SK-N-SH (cell line): Measurements from ENCODE around the gene ORM1. TPM values are rescaled to one million over a fixed set of nuclear protein-coding genes. Genes with fewer than 3 reads are reported as not detected.
A peak's percentile ranks its signal among the peaks of the same experiment; 100 is the strongest.

Experiments used
- CTCF ChIA-PET: fragments of 300-600, 350-600 bp; formaldehyde crosslinking; extraction: SDS; loops from one replicate; lab custom pipeline; 2021; lab: Yijun Ruan, JAX
- POLR2A ChIA-PET: fragments of 350-600 bp; sonication (Branson Sonifier 250); formaldehyde crosslinking; extraction: SDS; loops from one replicate; lab custom pipeline; 2020; ENCODE audit warnings: antibody characterized with exemption, inconsistent platforms; lab: Yijun Ruan, JAX
- DNase-seq: peaks from one replicate; pipeline ENCODE4 v3.0.0; 2012
- H2AFZ ChIP-seq: fragments of 200-600 bp; sonication (generic); 2 replicates; pipeline ENCODE4 v1.8.1; 2016; ENCODE audit warnings: antibody characterized with exemption, mild to moderate bottlenecking, low read depth
- H3F3A ChIP-seq: fragments of 200-600 bp; sonication (generic); replicated peaks from 2 replicates; pipeline ENCODE3; 2016; ENCODE audit warnings: antibody characterized with exemption, mild to moderate bottlenecking; ENCODE audit not compliant: insufficient read depth
- H3K27ac ChIP-seq, 2 experiments: fragments of 200-500 bp in 1 of 2; fragments of 200-600 bp in 1 of 2; sonication (Bioruptor generic) in 1 of 2; sonication (generic), shearing (Covaris generic) in 1 of 2; 2 replicates each; pipeline versions ENCODE4 v1.5.1 to v1.6.1; 2014 to 2016; ENCODE audit warnings: low read depth in 2 of 2, inconsistent platforms in 1 of 2, low read length in 1 of 2, mild to moderate bottlenecking in 1 of 2, mixed read lengths in 1 of 2
- H3K27me3 ChIP-seq: fragments of 200-600 bp; sonication (generic), shearing (Covaris generic); 2 replicates; pipeline ENCODE4 v1.6.1; 2016; ENCODE audit warnings: mixed run types; ENCODE audit not compliant: insufficient read depth
- H3K36me3 ChIP-seq, 2 experiments: fragments of 200-500 bp in 1 of 2; fragments of 200-600 bp in 1 of 2; sonication (Bioruptor generic) in 1 of 2; sonication (generic) in 1 of 2; replicated peaks in 1 of 2; 2 replicates each; pipeline versions ENCODE3 to v1.5.1; 2014 to 2016; ENCODE audit warnings: low read length in 1 of 2, mild to moderate bottlenecking in 1 of 2; ENCODE audit not compliant: insufficient read depth in 2 of 2, control insufficient read depth in 1 of 2
- H3K4me1 ChIP-seq, 2 experiments: fragments of 200-500 bp in 1 of 2; fragments of 200-600 bp in 1 of 2; sonication (Bioruptor generic) in 1 of 2; sonication (generic), shearing (Covaris generic) in 1 of 2; 2 replicates each; pipeline versions ENCODE4 v1.5.1 to v1.6.1; 2014 to 2016; ENCODE audit warnings: low read depth in 1 of 2, low read length in 1 of 2, mixed run types in 1 of 2; ENCODE audit not compliant: insufficient read depth in 2 of 2, control insufficient read depth in 1 of 2
- H3K4me2 ChIP-seq: fragments of 200-600 bp; sonication (generic), shearing (Covaris generic); 2 replicates; pipeline ENCODE4 v1.6.1; 2017; ENCODE audit warnings: mixed run types
- H3K4me3 ChIP-seq, 2 experiments: fragments of 200-500 bp in 1 of 2; fragments of 200-600 bp in 1 of 2; sonication (Bioruptor generic) in 1 of 2; sonication (generic), shearing (Covaris generic) in 1 of 2; 2 replicates each; pipeline versions ENCODE4 v1.5.1 to v1.8.1; 2014 to 2016; ENCODE audit warnings: low read depth in 2 of 2, inconsistent platforms in 1 of 2, low read length in 1 of 2, mild to moderate bottlenecking in 1 of 2, mixed read lengths in 1 of 2, moderate library complexity in 1 of 2
- H3K79me2 ChIP-seq: fragments of 200-600 bp; sonication (generic); 2 replicates; pipeline ENCODE4 v1.8.1; 2017; ENCODE audit warnings: mild to moderate bottlenecking; ENCODE audit not compliant: insufficient read depth
- H3K9ac ChIP-seq: fragments of 200-600 bp; sonication (generic); 2 replicates; pipeline ENCODE4 v1.6.1; 2017; ENCODE audit warnings: mixed run types
- H3K9me2 ChIP-seq: fragments of 200-600 bp; sonication (generic); 2 replicates; pipeline ENCODE4 v1.6.1; 2017; ENCODE audit warnings: mixed run types
- H3K9me3 ChIP-seq: fragments of 200-600 bp; sonication (generic); 2 replicates; pipeline ENCODE4 v1.6.1; 2017; ENCODE audit warnings: mixed run types, mild to moderate bottlenecking, moderate library complexity
- H4K20me1 ChIP-seq: fragments of 200-600 bp; sonication (generic); 2 replicates; pipeline ENCODE4 v1.6.1; 2017; ENCODE audit warnings: mild to moderate bottlenecking, mixed run types; ENCODE audit not compliant: insufficient read depth
- CHD2 ChIP-seq: fragments of 150-350 bp; IDR thresholded peaks from 2 replicates; pipeline ENCODE4 v1.6.1; 2018; ENCODE audit warnings: low read length; ENCODE audit not compliant: partially characterized antibody
- EP300 ChIP-seq, 2 experiments: IDR thresholded peaks; 2 replicates each; pipeline versions ENCODE4 v1.4.0 to v1.6.1; 2012; ENCODE audit warnings: borderline replicate concordance in 1 of 2, low read depth in 1 of 2, low read length in 1 of 2
- EZH2phosphoT487 ChIP-seq: fragments of 200-600 bp; sonication (generic); IDR thresholded peaks from 2 replicates; pipeline ENCODE4 v1.6.1; 2017; ENCODE audit warnings: low read depth, mixed run types, mild to moderate bottlenecking, antibody characterized with exemption, moderate library complexity, borderline replicate concordance
- FOSL2 ChIP-seq: IDR thresholded peaks from 2 replicates; pipeline ENCODE4 v1.4.0; 2012; ENCODE audit warnings: low read depth, mild to moderate bottlenecking, moderate library complexity, borderline replicate concordance
- FOXM1 ChIP-seq: IDR thresholded peaks from 2 replicates; pipeline ENCODE4 v1.4.0; 2012; ENCODE audit warnings: low read depth, mild to moderate bottlenecking
- GABPA ChIP-seq: IDR thresholded peaks from 2 replicates; pipeline ENCODE4 v1.4.0; 2012; ENCODE audit warnings: low read depth, mild to moderate bottlenecking
- GATA2 ChIP-seq: sonication (generic); formaldehyde crosslinking; IDR thresholded peaks from 2 replicates; pipeline ENCODE4 v1.5.0; 2020; ENCODE audit warnings: mild to moderate bottlenecking, missing genetic modification reagents
- JUND ChIP-seq: IDR thresholded peaks from 2 replicates; pipeline ENCODE4 v1.4.0; 2012
- MXI1 ChIP-seq: IDR thresholded peaks from 2 replicates; pipeline ENCODE4 v1.6.1; 2012; ENCODE audit warnings: mild to moderate bottlenecking, low read depth, low read length, improper control_type of control experiment
- NRF1 ChIP-seq: IDR thresholded peaks from 2 replicates; pipeline ENCODE4 v1.6.1; 2012; ENCODE audit warnings: low read depth, mild to moderate bottlenecking, low read length
- POLR2AphosphoS5 ChIP-seq: IDR thresholded peaks from 2 replicates; pipeline ENCODE4 v1.6.1; 2012; ENCODE audit warnings: low read depth, low read length
- RCOR1 ChIP-seq: fragments of 150-350 bp; IDR thresholded peaks from 2 replicates; pipeline ENCODE4 v1.6.1; 2017; ENCODE audit warnings: antibody characterized with exemption, low read length
- RXRA ChIP-seq: IDR thresholded peaks from 2 replicates; pipeline ENCODE4 v1.4.0; 2012; ENCODE audit warnings: low read depth, mild to moderate bottlenecking, borderline replicate concordance
- SMC3 ChIP-seq: IDR thresholded peaks from 2 replicates; pipeline ENCODE4 v1.6.1; 2012; ENCODE audit warnings: low read depth, low read length, improper control_type of control experiment
- TAF1 ChIP-seq: IDR thresholded peaks from 2 replicates; pipeline ENCODE4 v1.6.1; 2012; ENCODE audit warnings: low read depth, mild to moderate bottlenecking, low read length, moderate library complexity, borderline replicate concordance
- TCF12 ChIP-seq: IDR thresholded peaks from 2 replicates; pipeline ENCODE4 v1.4.0; 2012
- TEAD4 ChIP-seq: IDR thresholded peaks from 2 replicates; pipeline ENCODE4 v1.4.0; 2012; ENCODE audit warnings: mild to moderate bottlenecking, borderline replicate concordance; ENCODE audit not compliant: insufficient read depth
- YY1 ChIP-seq: IDR thresholded peaks from 2 replicates; pipeline ENCODE4 v1.4.0; 2012; ENCODE audit warnings: low read depth, mild to moderate bottlenecking
- WGBS: methylation state at CpG from one replicate; pipeline ENCODE4 v1.1.6; 2017; ENCODE audit warnings: low lambda C conversion rate; 5-methylcytosine and 5-hydroxymethylcytosine counted together
- polyA plus RNA-seq, 3 experiments: library from polyadenylated mRNA; depleted of rRNA; stranded (reverse); fragments of >200 nt; gene quantifications; 2 replicates each; pipeline ENCODE4 v1.2.3, GENCODE V29; 2012
- TF ChIP-seq, protein P1 (sequence below): fragments of 200-600 bp; sonication (generic); IDR thresholded peaks from 2 replicates; pipeline ENCODE4 v1.6.1; 2017; ENCODE audit warnings: antibody characterized with exemption, mild to moderate bottlenecking, moderate library complexity
- TF ChIP-seq, protein P2 (sequence below): fragments of 150-350 bp; IDR thresholded peaks from 2 replicates; pipeline ENCODE4 v1.6.1; 2017; ENCODE audit warnings: antibody characterized with exemption, low read length, low read depth, borderline replicate concordance
- TF ChIP-seq, protein P3 (sequence below): fragments of 150-350 bp; IDR thresholded peaks from 2 replicates; pipeline ENCODE4 v1.6.1; 2016; ENCODE audit warnings: mild to moderate bottlenecking, low read depth, low read length
- TF ChIP-seq, protein P4 (sequence below): IDR thresholded peaks from 2 replicates; pipeline ENCODE4 v1.4.0; 2012; ENCODE audit warnings: low read depth, borderline replicate concordance
- TF ChIP-seq, protein P5 (sequence below): IDR thresholded peaks from 2 replicates; pipeline ENCODE4 v1.4.0; 2012; ENCODE audit warnings: low read depth
- TF ChIP-seq, protein P6 (sequence below): IDR thresholded peaks from 2 replicates; pipeline ENCODE4 v1.6.1; 2012; ENCODE audit warnings: mild to moderate bottlenecking, low read depth, low read length, moderate library complexity

ORM1 gene
- polyA plus RNA-seq, 1 of the 3 experiments (the other 2 are of a cell fraction), result not detected

DNA sequence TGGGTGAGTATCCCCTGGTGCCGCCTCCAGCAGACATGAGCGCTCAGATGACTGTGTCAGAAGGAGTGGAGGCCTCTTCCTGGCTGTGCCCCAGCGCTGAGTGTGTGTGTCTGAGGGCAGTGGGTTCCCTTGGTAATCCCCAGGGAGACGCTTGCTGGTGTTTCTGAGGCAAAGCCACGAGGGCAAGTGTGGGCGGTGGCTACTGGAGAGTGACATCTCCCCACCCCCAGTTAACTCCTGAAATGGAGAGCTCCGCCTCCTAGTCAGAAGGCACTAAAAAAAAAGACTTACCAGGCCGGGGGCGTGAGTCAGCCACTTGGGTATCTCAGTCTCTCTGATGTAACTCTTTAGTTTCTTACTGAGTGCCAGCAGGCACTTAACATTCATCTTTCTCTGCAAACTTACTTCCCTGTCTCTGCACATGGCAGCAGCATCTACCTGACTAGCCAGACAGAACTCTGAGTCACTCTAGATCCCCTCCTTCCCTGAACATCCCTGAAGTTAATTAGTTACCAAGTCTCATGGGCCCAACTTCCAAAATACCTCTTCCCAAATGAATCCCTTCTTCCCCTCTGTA is 26.1 kb downstream of the ORM1 start:
- H3K9me3 ChIP-seq, result no peaks in the 10 kb centered on the region
- peaks cover 10% of the 10 kb centered on the region for H3F3A ChIP-seq
- peak overlapping the region; percentile 76 for H2AFZ ChIP-seq
- H3K27me3 ChIP-seq, result no peaks in the 10 kb centered on the region
- H3K4me1 ChIP-seq, result peaks cover 0 to 15% of the 10 kb centered on the region in 2 experiments; a peak in 3 of 4 replicates
- ChIA-PET CTCF (no interaction called here), POLR2A (no interaction called here)
- H3K4me3 ChIP-seq, result no peak overlapping the region
- H3K27ac ChIP-seq, result peak overlapping the region in 1 of 2 experiments; percentile 85; a peak in 2 of 4 replicates
- H3K9me2 ChIP-seq, result no peaks in the 10 kb centered on the region
- no peaks in the 10 kb centered on the region for H3K79me2 ChIP-seq
- no peak for DNase-seq
- 7% methylated on average over 6 of the region's 9 CpGs for WGBS
- no peaks in the 10 kb centered on the region for H4K20me1 ChIP-seq
- peak overlapping the region; percentile 42; the same call in 1 of the 2 replicates for H3K9ac ChIP-seq
- H3K36me3 ChIP-seq, result no peaks in the 10 kb centered on the region
- H3K4me2 ChIP-seq, result peak overlapping the region; percentile 59
- TF ChIP-seq TEAD4, result no peak
- TF ChIP-seq, protein P1, sequence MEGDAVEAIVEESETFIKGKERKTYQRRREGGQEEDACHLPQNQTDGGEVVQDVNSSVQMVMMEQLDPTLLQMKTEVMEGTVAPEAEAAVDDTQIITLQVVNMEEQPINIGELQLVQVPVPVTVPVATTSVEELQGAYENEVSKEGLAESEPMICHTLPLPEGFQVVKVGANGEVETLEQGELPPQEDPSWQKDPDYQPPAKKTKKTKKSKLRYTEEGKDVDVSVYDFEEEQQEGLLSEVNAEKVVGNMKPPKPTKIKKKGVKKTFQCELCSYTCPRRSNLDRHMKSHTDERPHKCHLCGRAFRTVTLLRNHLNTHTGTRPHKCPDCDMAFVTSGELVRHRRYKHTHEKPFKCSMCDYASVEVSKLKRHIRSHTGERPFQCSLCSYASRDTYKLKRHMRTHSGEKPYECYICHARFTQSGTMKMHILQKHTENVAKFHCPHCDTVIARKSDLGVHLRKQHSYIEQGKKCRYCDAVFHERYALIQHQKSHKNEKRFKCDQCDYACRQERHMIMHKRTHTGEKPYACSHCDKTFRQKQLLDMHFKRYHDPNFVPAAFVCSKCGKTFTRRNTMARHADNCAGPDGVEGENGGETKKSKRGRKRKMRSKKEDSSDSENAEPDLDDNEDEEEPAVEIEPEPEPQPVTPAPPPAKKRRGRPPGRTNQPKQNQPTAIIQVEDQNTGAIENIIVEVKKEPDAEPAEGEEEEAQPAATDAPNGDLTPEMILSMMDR, result no peak
- TF ChIP-seq, protein P2, sequence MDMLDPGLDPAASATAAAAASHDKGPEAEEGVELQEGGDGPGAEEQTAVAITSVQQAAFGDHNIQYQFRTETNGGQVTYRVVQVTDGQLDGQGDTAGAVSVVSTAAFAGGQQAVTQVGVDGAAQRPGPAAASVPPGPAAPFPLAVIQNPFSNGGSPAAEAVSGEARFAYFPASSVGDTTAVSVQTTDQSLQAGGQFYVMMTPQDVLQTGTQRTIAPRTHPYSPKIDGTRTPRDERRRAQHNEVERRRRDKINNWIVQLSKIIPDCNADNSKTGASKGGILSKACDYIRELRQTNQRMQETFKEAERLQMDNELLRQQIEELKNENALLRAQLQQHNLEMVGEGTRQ, result no peak
- TF ChIP-seq TAF1, result peak; percentile 13; the same call in 1 of the 2 replicates
- peak; percentile 25; the same call in 1 of the 2 replicates for TF ChIP-seq POLR2AphosphoS5
- TF ChIP-seq RXRA, result no peak; the same call in 1 of the 2 replicates
- TF ChIP-seq, protein P3, sequence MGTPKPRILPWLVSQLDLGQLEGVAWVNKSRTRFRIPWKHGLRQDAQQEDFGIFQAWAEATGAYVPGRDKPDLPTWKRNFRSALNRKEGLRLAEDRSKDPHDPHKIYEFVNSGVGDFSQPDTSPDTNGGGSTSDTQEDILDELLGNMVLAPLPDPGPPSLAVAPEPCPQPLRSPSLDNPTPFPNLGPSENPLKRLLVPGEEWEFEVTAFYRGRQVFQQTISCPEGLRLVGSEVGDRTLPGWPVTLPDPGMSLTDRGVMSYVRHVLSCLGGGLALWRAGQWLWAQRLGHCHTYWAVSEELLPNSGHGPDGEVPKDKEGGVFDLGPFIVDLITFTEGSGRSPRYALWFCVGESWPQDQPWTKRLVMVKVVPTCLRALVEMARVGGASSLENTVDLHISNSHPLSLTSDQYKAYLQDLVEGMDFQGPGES, result no peak
- no peak for TF ChIP-seq RCOR1
- TF ChIP-seq GABPA, result no peak
- TF ChIP-seq FOSL2, result peak; percentile 78
- no peak for TF ChIP-seq EP300 (IDR thresholded peaks at IDR 0.05; ENCODE audit: borderline replicate concordance in 1 of 2, low read depth in 1 of 2, low read length in 1 of 2)
- TF ChIP-seq CHD2, result no peak
- no peak for TF ChIP-seq EZH2phosphoT487
- TF ChIP-seq NRF1, result no peak
- TF ChIP-seq, protein P4, sequence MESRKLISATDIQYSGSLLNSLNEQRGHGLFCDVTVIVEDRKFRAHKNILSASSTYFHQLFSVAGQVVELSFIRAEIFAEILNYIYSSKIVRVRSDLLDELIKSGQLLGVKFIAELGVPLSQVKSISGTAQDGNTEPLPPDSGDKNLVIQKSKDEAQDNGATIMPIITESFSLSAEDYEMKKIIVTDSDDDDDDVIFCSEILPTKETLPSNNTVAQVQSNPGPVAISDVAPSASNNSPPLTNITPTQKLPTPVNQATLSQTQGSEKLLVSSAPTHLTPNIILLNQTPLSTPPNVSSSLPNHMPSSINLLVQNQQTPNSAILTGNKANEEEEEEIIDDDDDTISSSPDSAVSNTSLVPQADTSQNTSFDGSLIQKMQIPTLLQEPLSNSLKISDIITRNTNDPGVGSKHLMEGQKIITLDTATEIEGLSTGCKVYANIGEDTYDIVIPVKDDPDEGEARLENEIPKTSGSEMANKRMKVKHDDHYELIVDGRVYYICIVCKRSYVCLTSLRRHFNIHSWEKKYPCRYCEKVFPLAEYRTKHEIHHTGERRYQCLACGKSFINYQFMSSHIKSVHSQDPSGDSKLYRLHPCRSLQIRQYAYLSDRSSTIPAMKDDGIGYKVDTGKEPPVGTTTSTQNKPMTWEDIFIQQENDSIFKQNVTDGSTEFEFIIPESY, result no peak
- no peak for TF ChIP-seq YY1
- peak; percentile 72 for TF ChIP-seq JUND
- no peak for TF ChIP-seq SMC3
- peak; percentile 51 for TF ChIP-seq TCF12
- no peak for TF ChIP-seq GATA2
- TF ChIP-seq MXI1, result no peak
- TF ChIP-seq FOXM1, result no peak
- TF ChIP-seq, protein P5, sequence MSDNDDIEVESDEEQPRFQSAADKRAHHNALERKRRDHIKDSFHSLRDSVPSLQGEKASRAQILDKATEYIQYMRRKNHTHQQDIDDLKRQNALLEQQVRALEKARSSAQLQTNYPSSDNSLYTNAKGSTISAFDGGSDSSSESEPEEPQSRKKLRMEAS, result peak; percentile 68
- TF ChIP-seq, protein P6, sequence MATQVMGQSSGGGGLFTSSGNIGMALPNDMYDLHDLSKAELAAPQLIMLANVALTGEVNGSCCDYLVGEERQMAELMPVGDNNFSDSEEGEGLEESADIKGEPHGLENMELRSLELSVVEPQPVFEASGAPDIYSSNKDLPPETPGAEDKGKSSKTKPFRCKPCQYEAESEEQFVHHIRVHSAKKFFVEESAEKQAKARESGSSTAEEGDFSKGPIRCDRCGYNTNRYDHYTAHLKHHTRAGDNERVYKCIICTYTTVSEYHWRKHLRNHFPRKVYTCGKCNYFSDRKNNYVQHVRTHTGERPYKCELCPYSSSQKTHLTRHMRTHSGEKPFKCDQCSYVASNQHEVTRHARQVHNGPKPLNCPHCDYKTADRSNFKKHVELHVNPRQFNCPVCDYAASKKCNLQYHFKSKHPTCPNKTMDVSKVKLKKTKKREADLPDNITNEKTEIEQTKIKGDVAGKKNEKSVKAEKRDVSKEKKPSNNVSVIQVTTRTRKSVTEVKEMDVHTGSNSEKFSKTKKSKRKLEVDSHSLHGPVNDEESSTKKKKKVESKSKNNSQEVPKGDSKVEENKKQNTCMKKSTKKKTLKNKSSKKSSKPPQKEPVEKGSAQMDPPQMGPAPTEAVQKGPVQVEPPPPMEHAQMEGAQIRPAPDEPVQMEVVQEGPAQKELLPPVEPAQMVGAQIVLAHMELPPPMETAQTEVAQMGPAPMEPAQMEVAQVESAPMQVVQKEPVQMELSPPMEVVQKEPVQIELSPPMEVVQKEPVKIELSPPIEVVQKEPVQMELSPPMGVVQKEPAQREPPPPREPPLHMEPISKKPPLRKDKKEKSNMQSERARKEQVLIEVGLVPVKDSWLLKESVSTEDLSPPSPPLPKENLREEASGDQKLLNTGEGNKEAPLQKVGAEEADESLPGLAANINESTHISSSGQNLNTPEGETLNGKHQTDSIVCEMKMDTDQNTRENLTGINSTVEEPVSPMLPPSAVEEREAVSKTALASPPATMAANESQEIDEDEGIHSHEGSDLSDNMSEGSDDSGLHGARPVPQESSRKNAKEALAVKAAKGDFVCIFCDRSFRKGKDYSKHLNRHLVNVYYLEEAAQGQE, result no peak
